HEK293 (cell line): ENCODE measurements around the gene SH3BP4.

Source experiments
- CTCF ChIA-PET: fragments of 350-600 bp; formaldehyde crosslinking; extraction: SDS; loops from one replicate; lab custom pipeline; 2021; ENCODE audit warnings: antibody characterized with exemption; lab: Yijun Ruan, JAX
- POLR2A ChIA-PET: fragments of 300-600 bp; formaldehyde crosslinking; extraction: SDS; loops from one replicate; lab custom pipeline; 2020; ENCODE audit warnings: antibody characterized with exemption, inconsistent platforms; lab: Yijun Ruan, JAX
- H3K27ac ChIP-seq: fragments of 200-500 bp; sonication (Bioruptor generic); 2 replicates; pipeline ENCODE4 v1.5.1; 2014; ENCODE audit warnings: low read depth, low read length, control low read depth, inconsistent platforms; ENCODE audit errors: extremely low read depth
- H3K36me3 ChIP-seq, 2 experiments: fragments of 200-500 bp in 1 of 2; sonication (Bioruptor generic) in 1 of 2; 1 replicate in 1 of 2; 2 replicates in 1 of 2; pipeline ENCODE4 v1.5.1; 2014 to 2017; ENCODE audit warnings: inconsistent platforms in 2 of 2, low read length in 2 of 2; ENCODE audit not compliant: control insufficient read depth in 2 of 2, insufficient read depth in 1 of 2
- H3K4me1 ChIP-seq: fragments of 200-500 bp; sonication (Bioruptor generic); 2 replicates; pipeline ENCODE4 v1.5.1; 2014; ENCODE audit warnings: mild to moderate bottlenecking, low read length, inconsistent platforms; ENCODE audit not compliant: control insufficient read depth, insufficient read depth
- H3K4me3 ChIP-seq: 2 replicates; pipeline ENCODE4 v1.5.1; 2011; ENCODE audit warnings: low read depth, mild to moderate bottlenecking, control low read depth, low read length, moderate library complexity
- H3K9me3 ChIP-seq: fragments of 200-500 bp; sonication (Bioruptor generic); 2 replicates; pipeline ENCODE4 v1.5.1; 2014; ENCODE audit warnings: low read depth, low read length, inconsistent platforms; ENCODE audit not compliant: control insufficient read depth, insufficient read depth
- FEZF1 ChIP-seq: fragments of 450-650 bp; formaldehyde crosslinking; IDR thresholded peaks from 2 replicates; pipeline ENCODE4 v1.5.1; 2016; ENCODE audit warnings: missing biosample characterization, missing genetic modification characterization
- GLIS1 ChIP-seq: fragments of 450-650 bp; formaldehyde crosslinking; IDR thresholded peaks from 2 replicates; pipeline ENCODE4 v1.5.1; 2016; ENCODE audit warnings: missing biosample characterization, missing genetic modification characterization
- PRDM1 ChIP-seq: fragments of 450-650 bp; formaldehyde crosslinking; IDR thresholded peaks from 2 replicates; pipeline ENCODE4; 2016; ENCODE audit warnings: missing biosample characterization, missing genetic modification characterization
- PRDM10 ChIP-seq: fragments of 450-650 bp; formaldehyde crosslinking; IDR thresholded peaks from 2 replicates; pipeline ENCODE4 v1.5.1; 2016; ENCODE audit warnings: missing biosample characterization, missing genetic modification characterization
- PRDM6 ChIP-seq: fragments of 450-650 bp; formaldehyde crosslinking; IDR thresholded peaks from 2 replicates; pipeline ENCODE4 v1.5.1; 2017; ENCODE audit warnings: missing biosample characterization, missing genetic modification characterization
- REST ChIP-seq: fragments of 450-650 bp; formaldehyde crosslinking; IDR thresholded peaks from 2 replicates; pipeline ENCODE4 v1.5.1; 2016; ENCODE audit warnings: missing biosample characterization, missing genetic modification characterization
- ZBTB21 ChIP-seq: fragments of 450-650 bp; formaldehyde crosslinking; IDR thresholded peaks from 2 replicates; pipeline ENCODE4 v1.5.1; 2017; ENCODE audit warnings: missing biosample characterization, missing genetic modification characterization
- ZEB2 ChIP-seq: fragments of 450-650 bp; formaldehyde crosslinking; IDR thresholded peaks from 2 replicates; pipeline ENCODE4 v1.5.1; 2016; ENCODE audit warnings: missing biosample characterization, missing genetic modification characterization
- ZNF155 ChIP-seq: fragments of 450-650 bp; formaldehyde crosslinking; IDR thresholded peaks from 2 replicates; pipeline ENCODE4 v1.5.1; 2016; ENCODE audit warnings: missing biosample characterization, missing genetic modification characterization
- ZNF2 ChIP-seq: fragments of 450-650 bp; formaldehyde crosslinking; IDR thresholded peaks from 2 replicates; pipeline ENCODE4 v1.5.1; 2016; ENCODE audit warnings: missing biosample characterization, missing genetic modification characterization
- ZNF366 ChIP-seq: fragments of 450-650 bp; formaldehyde crosslinking; conservative IDR thresholded peaks from 2 replicates; pipeline ENCODE4 v1.5.1; 2016; ENCODE audit warnings: missing biosample characterization, missing genetic modification characterization
- ZNF416 ChIP-seq: fragments of 450-650 bp; formaldehyde crosslinking; IDR thresholded peaks from 2 replicates; pipeline ENCODE4 v1.5.1; 2016; ENCODE audit warnings: missing biosample characterization, missing genetic modification characterization
- ZNF449 ChIP-seq: fragments of 450-650 bp; formaldehyde crosslinking; IDR thresholded peaks from 2 replicates; pipeline ENCODE4 v1.5.1; 2017; ENCODE audit warnings: missing biosample characterization, mild to moderate bottlenecking, missing genetic modification characterization, moderate library complexity
- ZNF514 ChIP-seq: fragments of 450-650 bp; formaldehyde crosslinking; IDR thresholded peaks from 2 replicates; pipeline ENCODE4 v1.5.1; 2016; ENCODE audit warnings: missing biosample characterization, missing genetic modification characterization
- ZNF585B ChIP-seq: fragments of 450-650 bp; formaldehyde crosslinking; IDR thresholded peaks from 2 replicates; pipeline ENCODE4 v1.5.1; 2016; ENCODE audit warnings: missing biosample characterization, missing genetic modification characterization
- ZNF600 ChIP-seq: fragments of 450-650 bp; formaldehyde crosslinking; IDR thresholded peaks from 2 replicates; pipeline ENCODE4 v1.5.1; 2016; ENCODE audit warnings: missing biosample characterization, missing genetic modification characterization
- ZNF629 ChIP-seq: fragments of 450-650 bp; formaldehyde crosslinking; IDR thresholded peaks from 2 replicates; pipeline ENCODE4 v1.5.1; 2017; ENCODE audit warnings: missing biosample characterization, missing genetic modification characterization
- ZNF660 ChIP-seq: fragments of 450-650 bp; IDR thresholded peaks from 2 replicates; pipeline ENCODE4 v1.5.1; 2018; ENCODE audit warnings: missing biosample characterization, mild to moderate bottlenecking, missing genetic modification characterization
- ZNF704 ChIP-seq: fragments of 450-650 bp; formaldehyde crosslinking; IDR thresholded peaks from 2 replicates; pipeline ENCODE4 v1.5.1; 2016; ENCODE audit warnings: missing biosample characterization, missing genetic modification characterization
- ZXDB ChIP-seq: fragments of 450-650 bp; formaldehyde crosslinking; IDR thresholded peaks from 2 replicates; pipeline ENCODE4 v1.5.1; 2016; ENCODE audit warnings: missing biosample characterization, missing genetic modification characterization
- TF ChIP-seq, protein P1 (sequence below): fragments of 450-650 bp; formaldehyde crosslinking; conservative IDR thresholded peaks from 2 replicates; pipeline ENCODE4 v1.5.1; 2016; ENCODE audit warnings: low read depth, missing biosample characterization, missing genetic modification characterization

SH3BP4 gene

GRCh38 chr2:234981197-234982095 lies 29.6 kb downstream of the SH3BP4 start:
- CTCF ChIA-PET: interaction anchor here (0.6 to 1.4 kb wide), 3 partner anchors 46 to 292 kb away, joined by 3 to 7 read pairs (median 3); no protein-coding TSS in a partner anchor
- Histone ChIP-seq H3K4me3 (peak overlapping the region; percentile 23), H3K27ac (peak overlapping the region; percentile 45), H3K9me3 (no peaks in the 10 kb centered on the region), H3K4me1 (peaks cover 27% of the 10 kb centered on the region), H3K36me3 (peaks cover 0 to 4% of the 10 kb centered on the region in 2 experiments; a peak in 1 of 3 replicates)
- POLR2A ChIA-PET: interaction anchor here (0.5 to 1.8 kb wide), 9 partner anchors 9 to 101 kb away, joined by 3 to 13 read pairs (median 4); no protein-coding TSS in a partner anchor
- TF ChIP-seq GLIS1 (tag by site-specific recombination) (peak; percentile 26; the same call in 1 of the 2 replicates), PRDM1 (peak; percentile 82), ZNF704 (tag by site-specific recombination) (no peak), ZNF514 (tag by site-specific recombination) (no peak), FEZF1 (tag by site-specific recombination) (peak; percentile 35; the same call in 1 of the 2 replicates), PRDM6 (peak; percentile 77), ZEB2 (0 out of 2 replicates have a peak, but pooled peaks have one; percentile 32), ZNF629 (tag by site-specific recombination) (peak; percentile 56), ZNF585B (no peak), ZNF2 (0 out of 2 replicates have a peak, but pooled peaks have one; percentile 24), ZNF600 (tag by site-specific recombination) (peak; percentile 67; the same call in 1 of the 2 replicates), ZXDB (peak; percentile 58), ZNF449 (tag by site-specific recombination) (peak; percentile 21; the same call in 1 of the 2 replicates), ZNF660 (tag by site-specific recombination) (0 out of 2 replicates have a peak, but pooled peaks have one; percentile 6), ZBTB21 (tag by site-specific recombination) (0 out of 2 replicates have a peak, but pooled peaks have one; percentile 23), REST (tag by site-specific recombination) (no peak), ZNF155 (tag by site-specific recombination) (no peak), ZNF366 (tag by site-specific recombination) (peak; percentile 56), ZNF416 (tag by site-specific recombination) (no peak), PRDM10 (tag by site-specific recombination) (peak; percentile 71)
- TF ChIP-seq, protein P1, sequence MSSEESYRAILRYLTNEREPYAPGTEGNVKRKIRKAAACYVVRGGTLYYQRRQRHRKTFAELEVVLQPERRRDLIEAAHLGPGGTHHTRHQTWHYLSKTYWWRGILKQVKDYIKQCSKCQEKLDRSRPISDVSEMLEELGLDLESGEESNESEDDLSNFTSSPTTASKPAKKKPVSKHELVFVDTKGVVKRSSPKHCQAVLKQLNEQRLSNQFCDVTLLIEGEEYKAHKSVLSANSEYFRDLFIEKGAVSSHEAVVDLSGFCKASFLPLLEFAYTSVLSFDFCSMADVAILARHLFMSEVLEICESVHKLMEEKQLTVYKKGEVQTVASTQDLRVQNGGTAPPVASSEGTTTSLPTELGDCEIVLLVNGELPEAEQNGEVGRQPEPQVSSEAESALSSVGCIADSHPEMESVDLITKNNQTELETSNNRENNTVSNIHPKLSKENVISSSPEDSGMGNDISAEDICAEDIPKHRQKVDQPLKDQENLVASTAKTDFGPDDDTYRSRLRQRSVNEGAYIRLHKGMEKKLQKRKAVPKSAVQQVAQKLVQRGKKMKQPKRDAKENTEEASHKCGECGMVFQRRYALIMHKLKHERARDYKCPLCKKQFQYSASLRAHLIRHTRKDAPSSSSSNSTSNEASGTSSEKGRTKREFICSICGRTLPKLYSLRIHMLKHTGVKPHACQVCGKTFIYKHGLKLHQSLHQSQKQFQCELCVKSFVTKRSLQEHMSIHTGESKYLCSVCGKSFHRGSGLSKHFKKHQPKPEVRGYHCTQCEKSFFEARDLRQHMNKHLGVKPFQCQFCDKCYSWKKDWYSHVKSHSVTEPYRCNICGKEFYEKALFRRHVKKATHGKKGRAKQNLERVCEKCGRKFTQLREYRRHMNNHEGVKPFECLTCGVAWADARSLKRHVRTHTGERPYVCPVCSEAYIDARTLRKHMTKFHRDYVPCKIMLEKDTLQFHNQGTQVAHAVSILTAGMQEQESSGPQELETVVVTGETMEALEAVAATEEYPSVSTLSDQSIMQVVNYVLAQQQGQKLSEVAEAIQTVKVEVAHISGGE: no peak
